NCI-H2227 (cell line): ENCODE results near the gene NBEAL2.
"Not testable (repeated sequence)": the region's sequence is repeated elsewhere in the genome, so short reads cannot be mapped to it uniquely, and the experiment has no call there.

Experiments
- DNase-seq: peaks from one replicate; lab custom pipeline; 2025; ENCODE audit not compliant: unreplicated experiment; lab: John Stamatoyannopoulos, UW

Gene NBEAL2

GRCh38 chr3:46962990-46963389, 16.5 kb upstream of the NBEAL2 start:
- DNase-seq = no peak

DNA sequence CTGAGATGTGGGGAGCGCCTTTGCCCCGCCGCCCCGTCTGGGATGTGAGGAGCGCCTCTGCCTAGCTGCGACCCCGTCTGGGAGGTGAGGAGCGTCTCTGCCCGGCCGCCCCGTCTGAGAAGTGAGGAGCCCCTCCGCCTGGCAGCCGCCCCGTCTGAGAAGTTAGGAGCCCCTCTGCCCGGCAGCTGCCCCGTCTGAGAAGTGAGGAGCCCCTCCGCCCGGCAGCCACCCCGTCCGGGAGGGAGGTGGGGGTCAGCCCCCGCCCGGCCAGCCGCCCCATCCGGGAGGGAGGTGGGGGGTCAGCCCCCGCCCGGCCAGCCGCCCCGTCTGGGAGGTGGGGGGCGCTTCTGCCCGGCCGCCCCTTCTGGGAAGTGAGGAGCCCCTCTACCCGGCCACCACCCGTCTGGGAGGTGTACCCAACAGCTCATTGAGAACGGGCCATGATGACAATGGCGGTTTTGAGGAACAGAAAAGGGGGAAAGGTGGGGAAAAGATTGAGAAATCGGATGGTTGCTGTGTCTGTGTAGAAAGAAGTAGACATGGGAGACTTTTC, 15.4 kb upstream of the NBEAL2 start:
- DNase-seq = not testable (repeated sequence)

DNA sequence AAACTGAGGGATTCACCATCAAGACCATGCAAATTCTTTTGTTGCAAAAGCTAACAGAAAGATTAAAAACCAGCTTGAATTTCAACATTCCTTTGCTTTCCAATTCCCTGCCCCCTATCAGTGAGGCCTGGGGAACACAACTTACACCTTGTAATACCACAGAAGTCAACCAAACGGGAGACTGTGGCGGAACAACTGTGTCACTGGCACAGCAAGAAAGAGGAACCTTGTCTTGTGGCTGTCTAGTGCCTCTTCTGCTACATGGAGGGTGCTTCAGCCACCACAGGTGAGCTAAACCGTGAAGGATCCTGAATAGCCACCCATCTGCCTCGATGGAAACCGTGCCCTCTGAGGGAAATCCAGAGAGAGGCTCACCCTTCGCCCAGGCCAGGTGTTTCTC, 14.3 kb upstream of the NBEAL2 start:
- no peak for DNase-seq

- no peak for DNase-seq
These were observed 12.7 kb upstream of the NBEAL2 start for GRCh38 chr3:46966811-46967210.

DNA sequence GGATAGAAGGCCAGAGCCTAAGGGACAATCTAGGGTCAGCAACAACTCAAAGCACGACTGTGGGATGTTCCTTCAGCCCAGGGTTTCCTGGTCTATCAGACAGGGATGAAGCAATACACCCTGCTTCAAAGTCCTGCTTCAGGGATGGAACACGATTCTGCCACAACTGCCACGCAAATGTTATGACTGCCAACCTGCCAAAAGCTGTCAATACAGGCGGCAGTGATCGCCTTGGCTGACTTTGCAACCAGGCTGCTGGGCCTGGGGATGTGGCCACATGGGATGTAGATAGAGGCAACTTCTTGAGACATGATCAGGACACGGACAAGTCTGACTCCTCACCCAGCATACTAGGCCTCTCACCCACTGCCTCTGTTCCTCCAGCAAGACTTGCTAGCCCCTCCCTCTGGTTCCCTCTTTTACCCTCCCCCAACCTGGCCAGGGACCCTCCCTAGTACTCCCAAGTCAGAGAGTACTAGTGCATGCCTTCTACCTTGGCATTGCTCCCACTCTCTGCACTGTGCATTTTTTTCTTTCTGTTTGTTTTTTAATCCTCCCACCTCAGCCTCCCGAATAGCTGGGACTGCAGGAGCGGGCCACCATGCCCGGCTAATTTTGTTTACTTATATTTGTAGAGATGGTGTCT, 10.6 kb upstream of the NBEAL2 start:
- no peak for DNase-seq

GRCh38 chr3:46970391-46971091, 8.9 kb upstream of the NBEAL2 start:
- DNase-seq = no peak

- DNase-seq = no peak
These were observed 8.3 kb upstream of the NBEAL2 start for GRCh38 chr3:46971151-46971550.

GRCh38 chr3:46971742-46972141, 7.7 kb upstream of the NBEAL2 start:
- no peak for DNase-seq

GRCh38 chr3:46972396-46972795, 7.1 kb upstream of the NBEAL2 start:
- DNase-seq = no peak

DNA sequence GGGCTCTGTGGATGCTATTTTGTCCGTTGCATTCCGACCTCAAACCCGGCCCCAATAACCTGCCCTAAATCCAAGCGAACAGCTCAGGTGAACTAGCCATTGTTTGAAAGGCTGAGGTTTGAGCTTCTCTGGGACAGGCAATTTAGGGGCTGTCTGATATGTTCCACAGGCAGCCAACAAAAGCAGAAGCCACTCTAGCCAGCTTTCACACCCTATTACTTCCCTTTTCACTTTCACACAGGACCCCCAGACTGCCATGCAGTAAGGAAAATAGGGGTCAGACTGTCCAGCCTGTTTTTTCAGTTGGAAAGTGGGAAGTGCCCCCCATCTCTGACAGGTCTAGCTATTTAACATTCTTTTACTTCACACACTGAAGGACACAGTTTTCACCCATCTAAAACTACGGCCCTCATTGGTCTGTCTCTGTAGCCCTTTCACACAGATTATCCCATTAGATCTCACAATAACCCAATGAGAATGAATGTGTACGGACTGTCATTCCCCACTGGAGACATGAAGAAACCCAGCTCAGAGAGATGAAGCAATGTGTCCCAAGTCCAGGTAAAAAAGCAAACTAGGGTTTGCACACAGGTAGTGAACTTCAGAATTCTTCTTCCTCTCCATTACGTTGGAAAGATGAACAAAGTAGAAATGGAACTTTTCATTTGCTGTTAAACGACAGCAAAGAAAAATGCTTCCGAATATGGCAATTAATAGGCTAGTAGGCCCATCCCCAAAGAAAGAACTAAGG, 4.9 kb upstream of the NBEAL2 start:
- DNase-seq = no peak

- peak; percentile 94 for DNase-seq
These were observed 2.9 kb upstream of the NBEAL2 start, which contains the start of gene CCDC12 for GRCh38 chr3:46976326-46977190. TSS of gene CCDC12 (minus strand) at chr3:46976745. CDS start at chr3:46976732, 13 bp downstream.

- no peak for DNase-seq
These were observed 1.7 kb upstream of the NBEAL2 start for GRCh38 chr3:46977811-46978195.

DNA sequence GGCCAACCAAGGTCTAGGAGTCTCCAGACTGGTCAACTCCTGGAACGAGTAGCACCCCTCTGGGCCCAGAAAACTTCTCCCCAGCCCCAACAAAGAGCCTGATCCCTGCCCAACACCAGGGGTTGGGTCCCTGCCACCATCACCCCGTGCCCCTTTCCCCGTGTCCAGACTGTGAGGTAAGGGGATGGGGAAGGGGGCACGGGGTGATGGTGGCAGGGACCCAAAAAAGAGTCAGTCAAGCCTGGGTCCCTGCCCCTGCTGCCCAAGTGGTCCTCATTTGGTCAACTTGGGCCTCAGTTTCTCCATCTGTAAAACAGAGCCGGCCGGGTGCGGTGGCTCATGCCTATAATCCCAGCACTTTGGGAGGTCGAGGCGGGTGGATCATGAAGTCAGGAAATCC, 1.1 kb upstream of the NBEAL2 start:
- no peak for DNase-seq

GRCh38 chr3:46979958-46980497, 562 bp downstream of the NBEAL2 start:
- peak; percentile 47 for DNase-seq

GRCh38 chr3:46981932-46982471, 2.5 kb downstream of the NBEAL2 start:
- no peak for DNase-seq

GRCh38 chr3:46982546-46982945, 3.1 kb downstream of the NBEAL2 start:
- no peak for DNase-seq

DNA sequence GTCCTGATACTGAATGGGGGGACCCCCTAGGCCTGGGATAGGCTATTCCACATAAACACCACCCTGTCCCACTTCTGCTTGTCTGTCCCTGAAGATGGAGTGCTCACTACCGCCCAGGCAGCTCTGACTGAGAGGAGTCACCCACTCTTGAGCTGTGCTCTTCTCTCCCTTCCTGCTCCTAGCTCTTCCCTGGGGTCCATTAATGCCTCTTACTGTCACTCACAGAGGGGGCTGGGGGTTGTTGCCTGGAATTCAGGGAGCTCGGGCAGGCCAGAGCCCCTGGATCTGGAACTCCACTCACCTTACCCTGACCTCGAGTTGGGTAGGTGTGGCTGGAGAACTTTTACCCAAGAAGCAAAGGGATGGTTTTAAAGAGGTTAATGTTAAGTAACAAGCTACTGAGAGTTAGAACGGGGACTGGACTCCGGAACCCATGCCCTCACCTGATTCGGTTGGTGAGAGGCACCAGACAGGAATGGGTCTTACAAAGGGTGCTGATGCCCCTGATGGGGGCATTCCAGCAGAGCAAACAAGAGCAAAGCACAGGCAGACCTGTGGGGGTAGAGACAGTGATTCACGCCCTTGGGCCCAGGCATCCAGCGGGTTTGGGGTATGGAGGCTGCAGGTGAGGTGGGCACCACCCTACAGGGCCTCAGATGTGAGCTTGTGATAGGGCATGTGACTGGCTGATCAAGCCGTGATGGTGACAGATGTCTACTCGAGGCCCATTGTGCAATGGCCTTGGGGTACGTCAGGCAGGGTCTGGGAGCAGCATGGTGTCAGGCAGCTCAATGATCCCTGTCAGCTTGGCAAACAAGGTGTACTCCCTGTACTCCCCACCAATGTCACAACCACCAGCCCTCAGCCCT, 5.4 kb downstream of the NBEAL2 start:
- no peak for DNase-seq

DNA sequence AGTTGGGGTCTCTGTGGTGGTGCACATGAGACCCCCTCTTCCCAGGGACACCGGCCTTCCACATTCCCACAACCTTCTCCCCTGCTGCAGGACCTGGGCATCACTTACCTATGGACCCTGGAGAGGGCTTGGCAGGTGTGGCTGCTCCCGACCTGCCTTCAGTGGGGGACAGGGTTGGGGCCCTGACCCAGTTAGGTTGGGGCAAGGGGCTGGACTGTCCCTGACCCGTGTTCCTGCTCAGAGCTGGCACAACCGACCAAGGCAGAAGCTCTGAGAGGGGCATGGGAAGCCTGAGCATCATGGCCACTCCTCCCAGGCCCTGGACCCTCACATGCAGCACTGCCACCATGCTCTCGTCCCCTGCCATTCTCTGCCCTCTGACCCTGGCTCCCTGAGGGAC, 6.1 kb downstream of the NBEAL2 start:
- DNase-seq = no peak

- DNase-seq = no peak
These were observed 6.7 kb downstream of the NBEAL2 start for GRCh38 chr3:46986055-46986730.
